ENCODE measurements around the gene ZBTB6. TPM values are rescaled to one million over a fixed set of nuclear protein-coding genes. Genes with fewer than 3 reads are reported as not detected.

The ZBTB6 gene
- polyA plus RNA-seq, 3 donors = 12.2 to 13.6 (median 13.6) TPM

Other genes starting within 250 kb of the ZBTB6 start
- not detected for gene OR1L3, start 238.2 kb downstream of the ZBTB6 start, polyA plus RNA-seq (ENCODE audit: insufficient read length in 3 of 3)
- gene OR1L4, start 189.3 kb downstream of the ZBTB6 start, polyA plus RNA-seq (ENCODE audit: insufficient read length in 3 of 3) = not detected
- not detected for gene OR1L6, start 171.0 kb downstream of the ZBTB6 start, polyA plus RNA-seq (ENCODE audit: insufficient read length in 3 of 3)
- not detected for gene OR5C1, start 124.4 kb downstream of the ZBTB6 start, polyA plus RNA-seq (ENCODE audit: insufficient read length in 3 of 3)
- not detected for gene OR1K1, start 113.2 kb downstream of the ZBTB6 start, polyA plus RNA-seq (ENCODE audit: insufficient read length in 3 of 3)
- 10 to 100 TPM; 32.7 to 32.9 (median 32.9) TPM for gene PDCL, start 84.7 kb downstream of the ZBTB6 start, polyA plus RNA-seq (ENCODE audit: insufficient read length in 3 of 3)
- gene RC3H2, start 8.0 kb downstream of the ZBTB6 start, polyA plus RNA-seq (ENCODE audit: insufficient read length in 3 of 3) = 10 to 100 TPM; 42.6 to 56.6 (median 46.9) TPM
- gene ZBTB26, start 18.2 kb upstream of the ZBTB6 start, polyA plus RNA-seq (ENCODE audit: insufficient read length in 3 of 3) = 10 to 100 TPM; 18.6 to 20.3 (median 20.0) TPM
- gene RABGAP1, start 27.7 kb upstream of the ZBTB6 start, polyA plus RNA-seq (ENCODE audit: insufficient read length in 3 of 3) = 10 to 100 TPM; 55.3 to 74.8 (median 67.2) TPM
- under 1 TPM; 0.25 to 0.73 (median 0.47) TPM for gene GPR21, start 120.3 kb upstream of the ZBTB6 start, polyA plus RNA-seq (ENCODE audit: insufficient read length in 3 of 3)

Data from renal pelvis (tissue), 3 donors.